Coronary artery (tissue), 2 donors: Measurements from ENCODE around the gene MAPK1.
"Not testable (repeated sequence)": the region's sequence is repeated elsewhere in the genome, so short reads cannot be mapped to it uniquely, and the experiment has no call there.

ENCODE experiments used
- DNase-seq: peaks from one replicate; pipeline ENCODE4 v3.0.0-alpha.2; 2017; ENCODE audit warnings: low spot score
- H3K27ac ChIP-seq, 2 donors: fragments of 200-600 bp; sonication (generic); one replicate each; pipeline ENCODE4 v1.5.1; 2016 to 2019
- H3K4me3 ChIP-seq: fragments of 200-600 bp; sonication (generic); 2 replicates; pipeline ENCODE4 v1.5.1; 2016; ENCODE audit warnings: mild to moderate bottlenecking, moderate library complexity
- TF ChIP-seq, protein P1 (sequence below): fragments of 200-600 bp; sonication (generic); IDR thresholded peaks from one replicate; pipeline ENCODE4 v1.5.1; 2019; ENCODE audit warnings: antibody characterized with exemption

MAPK1 gene

DNA sequence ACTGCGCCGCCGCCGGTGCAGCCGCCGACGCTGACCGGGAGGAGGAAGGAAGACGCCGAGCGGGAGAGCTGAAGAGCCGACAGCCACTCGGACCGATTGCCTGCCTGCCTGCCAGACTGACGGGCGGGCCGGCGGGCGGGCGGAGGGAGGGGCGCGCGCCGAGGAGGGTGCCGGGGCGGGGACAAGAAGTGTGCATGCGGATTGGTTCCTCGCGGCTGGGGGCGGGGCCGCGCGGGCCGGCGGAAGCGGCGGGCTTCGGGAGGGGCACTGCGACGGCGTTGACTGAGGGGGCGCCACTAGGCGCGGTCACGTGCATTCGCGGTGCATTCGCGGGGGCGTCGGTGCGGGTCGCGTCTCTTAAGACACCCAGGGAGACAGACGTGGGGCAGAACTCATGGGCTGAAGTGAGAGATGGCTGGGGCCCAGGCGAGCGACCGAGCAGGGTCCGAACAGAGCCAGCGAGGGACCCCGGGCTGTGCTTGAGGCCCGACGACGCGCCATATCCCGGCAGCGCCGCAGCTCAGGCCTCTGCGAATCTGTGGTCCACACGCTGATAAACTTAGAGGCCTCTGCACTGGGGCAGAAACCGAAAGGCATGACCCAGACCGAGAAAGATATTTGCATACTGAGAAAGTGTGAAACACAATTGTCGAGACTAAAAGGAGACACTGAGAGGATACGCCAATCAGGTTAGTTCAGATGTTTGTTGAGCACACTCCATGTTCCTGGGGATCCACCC is at the start of gene MAPK1:
Gene MAPK1, minus strand, starts transcription at position 118 of the 739 bp plus-strand sequence. CDS start 205 bp downstream, outside the sequence.
- Histone ChIP-seq H3K4me3 (peak within 1 kb of the TSS; percentile 93), H3K27ac (peak within 1 kb of the TSS; percentile 86 to 98)
- DNase-seq, result peak; percentile 94
- TF ChIP-seq, protein P1, sequence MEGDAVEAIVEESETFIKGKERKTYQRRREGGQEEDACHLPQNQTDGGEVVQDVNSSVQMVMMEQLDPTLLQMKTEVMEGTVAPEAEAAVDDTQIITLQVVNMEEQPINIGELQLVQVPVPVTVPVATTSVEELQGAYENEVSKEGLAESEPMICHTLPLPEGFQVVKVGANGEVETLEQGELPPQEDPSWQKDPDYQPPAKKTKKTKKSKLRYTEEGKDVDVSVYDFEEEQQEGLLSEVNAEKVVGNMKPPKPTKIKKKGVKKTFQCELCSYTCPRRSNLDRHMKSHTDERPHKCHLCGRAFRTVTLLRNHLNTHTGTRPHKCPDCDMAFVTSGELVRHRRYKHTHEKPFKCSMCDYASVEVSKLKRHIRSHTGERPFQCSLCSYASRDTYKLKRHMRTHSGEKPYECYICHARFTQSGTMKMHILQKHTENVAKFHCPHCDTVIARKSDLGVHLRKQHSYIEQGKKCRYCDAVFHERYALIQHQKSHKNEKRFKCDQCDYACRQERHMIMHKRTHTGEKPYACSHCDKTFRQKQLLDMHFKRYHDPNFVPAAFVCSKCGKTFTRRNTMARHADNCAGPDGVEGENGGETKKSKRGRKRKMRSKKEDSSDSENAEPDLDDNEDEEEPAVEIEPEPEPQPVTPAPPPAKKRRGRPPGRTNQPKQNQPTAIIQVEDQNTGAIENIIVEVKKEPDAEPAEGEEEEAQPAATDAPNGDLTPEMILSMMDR, result peak; percentile 15

GRCh38 chr22:21916309-21916918 is 49.0 kb upstream of the MAPK1 start:
- H3K4me3 ChIP-seq, result no peak overlapping the region
- H3K27ac ChIP-seq, result no peak overlapping the region
- TF ChIP-seq, protein P1, result no peak
- DNase-seq, result no peak

DNA sequence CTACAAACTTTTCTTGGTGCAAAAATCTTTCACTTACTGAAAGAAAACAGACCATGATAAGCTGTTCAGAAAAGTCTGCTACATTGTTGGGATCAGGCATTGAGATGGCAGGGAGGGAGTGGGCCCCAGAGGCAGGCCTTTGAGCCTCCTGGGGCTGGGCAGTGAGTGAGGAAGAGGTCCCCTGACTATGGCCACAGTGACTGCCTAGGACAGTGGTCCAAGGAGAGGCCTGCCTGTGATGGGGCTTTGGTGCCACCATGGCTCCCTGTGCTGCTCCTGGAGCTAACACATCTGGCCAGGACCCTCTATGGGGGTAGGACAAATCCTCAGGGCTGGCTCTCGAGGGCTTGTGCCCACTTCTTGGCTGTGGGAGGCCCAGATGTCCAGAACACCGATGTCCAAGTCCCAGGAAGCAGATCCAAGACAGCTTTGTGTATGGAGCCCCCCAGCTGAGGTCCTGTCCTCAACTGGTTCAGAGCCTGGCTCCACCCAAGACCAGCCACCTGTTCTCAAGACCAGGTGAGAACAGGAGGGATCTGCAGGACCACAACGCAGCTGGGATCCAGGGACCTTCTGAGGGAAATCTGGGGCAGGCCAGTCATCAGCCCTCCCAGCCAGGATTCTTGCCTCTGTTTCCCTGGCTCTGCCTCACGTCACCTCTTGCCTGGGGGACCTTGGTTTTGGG is 48.3 kb upstream of the MAPK1 start:
- TF ChIP-seq, protein P1, result no peak

DNA sequence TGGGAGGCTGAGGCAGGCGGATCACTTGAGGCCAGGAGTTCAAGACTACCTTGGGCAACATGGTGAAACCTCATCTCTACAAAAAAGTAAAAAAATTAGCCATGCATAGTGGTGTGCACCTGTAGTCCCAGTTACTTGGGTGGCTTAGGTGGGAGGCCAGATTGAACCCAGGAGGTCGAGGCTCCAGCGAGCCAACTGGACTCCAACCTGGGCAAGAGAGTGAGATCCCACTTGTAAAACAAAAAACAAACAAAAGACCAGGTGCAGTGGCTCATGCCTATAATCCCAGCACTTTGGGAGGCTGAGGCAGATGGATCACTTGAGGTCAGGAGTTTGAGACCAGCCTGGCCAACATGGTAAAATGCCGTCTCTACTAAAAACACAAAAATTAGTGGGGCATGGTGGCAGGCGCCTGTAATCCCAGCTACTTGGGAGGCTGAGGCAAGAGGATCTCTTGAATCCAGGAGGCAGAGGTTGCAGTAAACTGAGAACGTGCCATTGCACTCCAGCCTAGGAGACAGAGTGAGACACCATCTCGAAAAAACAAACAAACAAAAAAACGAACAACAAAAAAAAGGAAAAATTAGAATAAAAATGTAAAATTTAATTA is 46.7 kb upstream of the MAPK1 start:
- H3K27ac ChIP-seq, H3K4me3 ChIP-seq, DNase-seq: not testable (repeated sequence)

More for the DNA sequence above, 48.3 kb upstream of the MAPK1 start:
- no peak overlapping the region for H3K27ac ChIP-seq
- DNase-seq, result no peak
- no peak overlapping the region for H3K4me3 ChIP-seq

- not testable (repeated sequence) for H3K4me3 ChIP-seq, H3K27ac ChIP-seq, DNase-seq
Measured at GRCh38 chr22:21910367-21910766, 42.9 kb upstream of the MAPK1 start.

- no peak for DNase-seq
- Histone ChIP-seq H3K27ac (no peak overlapping the region), H3K4me3 (no peak overlapping the region)
- TF ChIP-seq, protein P1, result no peak
Measured at GRCh38 chr22:21909871-21910270, 42.4 kb upstream of the MAPK1 start.

GRCh38 chr22:21907638-21908522 is 40.4 kb upstream of the MAPK1 start:
- Histone ChIP-seq H3K4me3 (no peak overlapping the region), H3K27ac (no peak overlapping the region)
- TF ChIP-seq, protein P1, result no peak
- DNase-seq, result no peak

GRCh38 chr22:21905234-21905633 is 37.8 kb upstream of the MAPK1 start:
- H3K4me3 ChIP-seq, H3K27ac ChIP-seq, DNase-seq: not testable (repeated sequence)
